Neural progenitor cell (in vitro differentiated cells): Measurements from ENCODE around the gene STK36.

Experiments used
- CTCF ChIP-seq: fragments of 200-600 bp; sonication (generic); IDR thresholded peaks from 2 replicates; pipeline ENCODE4 v1.5.1; 2017; ENCODE audit warnings: antibody characterized with exemption, mild to moderate bottlenecking
- EZH2 ChIP-seq: fragments of 200-600 bp; sonication (generic); IDR thresholded peaks from 2 replicates; pipeline ENCODE4 v1.6.1; 2017; ENCODE audit warnings: antibody characterized with exemption, mild to moderate bottlenecking, moderate library complexity
- EZH2phosphoT487 ChIP-seq: fragments of 200-600 bp; sonication (generic); IDR thresholded peaks from 2 replicates; pipeline ENCODE4 v1.6.1; 2017; ENCODE audit warnings: antibody characterized with exemption

DNA sequence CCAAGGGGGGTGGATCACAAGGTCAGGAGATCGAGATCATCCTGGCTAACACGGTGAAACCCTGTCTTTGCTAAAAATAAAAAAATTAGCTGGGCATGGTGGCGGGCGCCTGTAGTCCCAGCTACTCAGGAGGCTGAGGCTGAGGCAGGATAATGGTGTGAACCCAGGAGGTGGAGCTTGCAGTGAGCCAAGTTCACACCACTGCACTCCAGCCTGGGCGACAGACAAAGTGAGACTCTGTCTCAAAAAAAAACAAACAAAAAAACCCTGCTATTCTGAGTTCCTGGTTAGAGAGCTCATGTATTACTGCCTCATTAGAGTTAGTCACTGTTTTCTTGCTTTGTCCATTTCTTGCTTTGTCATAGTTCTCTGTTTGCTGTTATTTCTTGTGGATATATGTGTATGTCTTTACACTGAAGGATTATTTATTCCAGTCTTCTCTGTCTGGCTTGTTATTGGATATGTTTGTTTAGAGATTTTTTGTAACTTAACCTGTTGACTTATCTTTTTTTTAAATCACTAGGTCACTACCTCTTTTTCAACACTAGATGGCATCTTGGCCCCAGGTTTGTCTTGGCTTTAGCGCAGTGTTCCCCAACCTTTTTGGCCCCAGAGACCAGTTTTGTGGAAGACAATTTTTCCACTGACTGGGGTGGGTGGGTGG is 55.7 kb downstream of the STK36 start:
- TF ChIP-seq CTCF (peak; percentile 44), EZH2phosphoT487 (no peak), EZH2 (no peak)
